GM18508 (cell line): Measurements from ENCODE around the gene FSHR.

ENCODE experiments used
- ATAC-seq: cut with Tn5 transposase; IDR thresholded peaks from one replicate; pipeline ENCODE4 v1.9.1; 2021; ENCODE audit warnings: moderate number of reproducible peaks; ENCODE audit not compliant: insufficient read depth, unreplicated experiment

FSHR gene

DNA sequence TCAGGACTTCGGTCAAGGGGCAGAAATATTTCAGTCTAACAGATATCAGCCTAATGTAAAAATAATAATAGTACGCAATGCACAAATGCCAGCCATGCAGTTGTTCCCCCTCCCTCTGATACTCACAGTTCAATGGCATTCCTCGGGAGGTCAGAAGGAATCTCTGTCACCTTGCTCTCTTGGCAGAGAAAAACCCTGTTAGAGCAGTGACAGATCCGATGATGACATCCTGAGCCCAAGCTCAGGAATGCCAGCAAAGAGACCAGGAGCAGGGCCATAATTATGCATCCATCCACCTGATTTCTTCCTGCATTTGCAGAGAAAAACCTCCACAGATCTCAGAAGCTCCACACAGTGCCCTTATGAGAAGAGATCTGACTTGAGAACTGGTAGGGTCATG lies at the start of gene FSHR:
Gene FSHR (minus strand): TSS at position 376 of the 400 bp plus-strand sequence. CDS start 98 bp downstream, at position 278.
- ATAC-seq, result no peak

DNA sequence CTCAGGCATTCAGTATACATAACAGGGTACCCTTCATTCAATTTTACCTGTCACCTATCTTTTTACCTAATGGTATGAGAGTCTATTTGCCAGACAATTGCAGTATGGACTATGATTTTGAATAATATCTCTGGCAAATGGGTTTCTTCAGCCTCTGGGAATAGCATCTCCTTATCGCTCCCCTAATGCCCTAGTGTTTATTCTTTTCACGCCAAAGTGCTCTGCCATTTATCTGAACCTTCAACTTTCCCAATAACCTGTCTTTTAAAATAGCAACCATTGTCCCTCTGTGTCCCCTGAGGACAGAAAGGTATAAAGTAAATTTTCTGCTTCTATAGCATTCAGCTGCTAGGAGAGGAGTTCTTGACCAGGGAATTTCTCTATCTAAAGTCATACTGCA lies 45.0 kb upstream of the FSHR start:
- ATAC-seq, result no peak

GRCh38 chr2:49194701-49195100 lies 40.4 kb upstream of the FSHR start:
- ATAC-seq, result no peak

DNA sequence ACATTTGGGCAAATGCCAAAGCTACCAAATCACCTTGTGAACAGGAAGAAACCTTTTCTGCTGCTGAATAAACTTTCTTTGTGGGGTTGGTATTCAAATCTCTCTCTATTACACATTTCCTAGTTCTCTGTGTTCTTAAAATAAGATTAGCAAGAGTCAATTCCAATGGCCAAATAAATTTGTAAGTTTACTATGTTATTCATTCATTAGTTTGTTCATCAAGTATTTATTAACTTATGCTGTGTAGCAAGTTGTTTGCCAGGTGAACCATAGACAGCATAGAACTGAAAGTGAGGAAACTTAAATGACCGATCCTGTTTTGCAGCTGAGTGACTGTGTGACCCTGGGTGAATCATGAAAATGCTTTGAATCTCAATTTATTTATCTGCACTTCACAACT lies 37.7 kb upstream of the FSHR start:
- ATAC-seq, result no peak

DNA sequence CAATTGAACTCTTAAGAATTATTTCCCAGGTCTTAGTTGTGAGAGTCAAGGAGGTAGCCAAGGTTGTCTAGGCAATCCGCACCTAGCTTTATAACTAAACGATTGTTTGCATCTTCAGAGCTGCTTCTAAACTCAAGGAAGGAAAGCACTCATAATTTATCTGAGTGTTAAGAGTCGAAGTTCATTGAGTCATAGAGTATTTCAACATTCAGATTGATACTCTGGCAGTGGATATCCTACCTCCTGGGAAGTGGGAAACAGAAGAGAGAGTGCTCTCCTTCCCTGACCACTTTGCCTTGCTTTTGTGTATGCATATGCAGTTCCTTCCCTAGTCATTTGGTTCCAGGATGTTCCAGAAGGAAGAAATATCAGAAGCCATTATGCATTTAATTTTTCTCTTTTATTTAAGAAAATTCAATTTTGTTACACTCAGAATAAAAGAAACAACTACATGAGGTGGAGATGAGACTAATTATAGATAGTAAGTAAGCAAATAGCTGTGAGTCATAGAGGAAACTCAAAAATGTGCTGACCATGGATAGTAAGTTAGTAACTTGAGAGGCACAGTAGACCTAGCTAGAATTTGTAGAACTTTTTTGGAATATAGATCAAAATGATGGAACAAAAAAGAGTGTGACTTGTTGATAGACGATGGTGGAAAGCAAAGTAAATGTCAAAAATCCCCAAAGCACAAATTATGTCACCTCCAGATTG lies 35.4 kb upstream of the FSHR start:
- no peak for ATAC-seq

- ATAC-seq, result no peak
Measured at GRCh38 chr2:49186050-49186648, 31.8 kb upstream of the FSHR start.

DNA sequence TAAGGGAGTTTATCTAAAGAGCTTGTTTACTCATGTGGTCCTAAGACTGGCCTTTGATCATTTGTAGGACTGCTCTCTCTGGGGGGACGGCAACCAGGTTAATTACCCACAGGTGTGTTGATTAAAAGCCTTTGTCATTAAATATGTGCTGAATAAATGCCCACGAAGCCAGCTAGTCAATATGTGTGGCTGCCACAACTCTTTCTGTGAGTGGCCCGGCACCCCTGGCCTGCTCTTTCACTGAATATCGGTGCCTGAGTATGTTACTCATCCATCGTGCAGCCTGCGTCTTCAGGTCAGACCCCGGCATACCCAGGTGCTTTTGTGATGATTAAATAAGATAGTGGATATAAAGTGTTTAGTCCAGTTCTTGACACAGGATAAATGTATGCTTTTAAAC lies 24.3 kb upstream of the FSHR start:
- ATAC-seq, result no peak

GRCh38 chr2:49177194-49177593 lies 22.9 kb upstream of the FSHR start:
- no peak for ATAC-seq

GRCh38 chr2:49175831-49176230 lies 21.5 kb upstream of the FSHR start:
- ATAC-seq, result no peak

DNA sequence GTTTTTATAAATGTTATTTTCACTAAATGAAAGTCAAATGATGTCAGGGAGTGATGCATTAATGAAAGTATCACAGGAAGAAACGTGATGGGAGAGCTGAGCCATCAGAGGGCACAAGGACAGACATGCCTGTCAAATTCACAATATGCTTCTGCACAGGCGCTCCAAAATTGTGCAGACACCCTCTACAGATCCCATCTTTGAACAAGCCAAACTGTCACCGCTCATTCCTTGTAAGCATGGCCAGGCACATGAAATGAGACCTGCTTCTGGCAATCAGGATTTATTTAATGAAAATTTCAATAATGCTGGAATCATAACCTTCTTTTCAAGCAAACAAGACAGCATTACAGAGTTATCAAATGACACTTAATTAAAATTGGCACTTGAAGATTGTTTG lies 20.4 kb upstream of the FSHR start:
- no peak for ATAC-seq

GRCh38 chr2:49167131-49167530 lies 12.8 kb upstream of the FSHR start:
- ATAC-seq, result no peak

GRCh38 chr2:49165662-49166061 lies 11.3 kb upstream of the FSHR start:
- ATAC-seq, result no peak

DNA sequence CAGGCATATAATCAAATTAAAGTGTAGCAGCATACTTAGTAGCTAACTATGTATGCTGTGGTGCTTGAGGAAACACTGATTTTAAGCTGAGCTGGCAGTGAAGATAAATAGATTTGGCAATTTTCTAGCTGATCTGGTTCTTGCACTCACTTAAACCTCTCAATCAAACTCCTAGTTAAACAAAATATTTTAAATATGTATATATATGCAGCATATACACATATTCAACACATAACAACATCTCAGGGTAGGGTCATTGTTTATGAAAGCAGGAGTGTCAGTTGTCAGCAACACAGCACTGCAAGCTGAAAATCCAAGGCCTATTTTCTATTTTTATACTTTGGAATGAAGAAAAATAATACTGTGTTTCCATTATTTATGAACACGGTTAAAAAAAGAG lies 10.4 kb upstream of the FSHR start:
- no peak for ATAC-seq

DNA sequence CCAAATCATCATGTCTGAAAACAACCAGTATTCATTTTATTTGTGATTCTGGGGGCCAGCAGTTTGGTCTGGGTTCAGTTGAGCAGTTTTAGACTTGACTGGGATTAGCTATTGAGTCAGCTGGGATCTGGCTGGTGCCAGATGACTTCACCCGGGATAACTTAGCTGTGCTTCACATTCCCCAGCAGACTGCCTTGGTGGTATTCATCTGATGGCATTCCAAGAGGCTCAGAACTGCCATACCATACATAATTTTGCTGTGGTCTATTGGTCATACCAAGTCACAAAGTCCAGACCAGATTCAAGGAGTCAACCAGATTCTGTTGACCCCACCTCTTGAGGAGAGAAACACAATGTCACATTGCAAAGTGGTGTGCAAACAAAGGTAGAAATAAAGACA lies 7.8 kb upstream of the FSHR start:
- no peak for ATAC-seq

GRCh38 chr2:49154891-49155290 lies 576 bp upstream of the FSHR start:
- ATAC-seq, result no peak

- ATAC-seq, result no peak
Measured at GRCh38 chr2:49153252-49153651, 1.1 kb downstream of the FSHR start.

- ATAC-seq, result no peak
Measured at GRCh38 chr2:49152824-49153223, 1.5 kb downstream of the FSHR start.

DNA sequence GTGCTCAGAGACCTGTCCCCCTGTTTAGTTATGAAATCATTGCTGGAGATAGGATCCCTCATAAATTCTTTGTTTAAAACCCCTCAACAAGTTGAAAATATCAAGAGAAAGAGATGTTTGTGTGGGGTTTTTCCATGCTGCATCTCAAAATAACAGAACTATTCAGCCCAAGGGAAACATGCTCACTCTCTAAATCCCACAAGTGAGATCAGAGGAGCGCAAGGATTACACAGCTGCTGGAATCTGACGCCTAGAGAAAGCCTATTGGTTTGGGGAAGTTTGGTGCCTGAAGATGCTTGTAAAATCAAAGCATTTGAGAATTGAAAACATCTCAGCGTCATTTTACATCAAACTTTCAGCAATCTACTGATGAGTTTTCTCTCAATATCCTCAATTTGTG lies 7.9 kb downstream of the FSHR start:
- no peak for ATAC-seq

DNA sequence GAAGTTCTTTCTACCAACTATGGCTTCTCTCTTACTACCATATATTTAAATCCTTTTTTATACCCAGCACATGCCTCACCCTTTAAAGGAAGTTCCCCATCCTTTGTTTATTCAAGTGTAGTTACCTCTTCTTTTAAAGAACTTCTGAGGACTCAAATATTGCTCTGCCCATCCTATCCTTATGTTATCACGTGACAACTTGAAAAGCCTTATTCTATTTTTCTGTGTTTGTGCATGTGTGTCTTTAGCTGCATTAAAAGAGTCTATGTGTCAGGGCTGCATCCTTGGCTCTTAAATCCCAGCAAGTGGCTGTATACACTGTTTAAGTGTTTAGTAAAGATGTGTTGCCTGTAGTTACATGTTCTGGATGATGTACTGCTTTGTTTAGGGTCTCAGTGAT lies 22.5 kb downstream of the FSHR start:
- ATAC-seq, result no peak

DNA sequence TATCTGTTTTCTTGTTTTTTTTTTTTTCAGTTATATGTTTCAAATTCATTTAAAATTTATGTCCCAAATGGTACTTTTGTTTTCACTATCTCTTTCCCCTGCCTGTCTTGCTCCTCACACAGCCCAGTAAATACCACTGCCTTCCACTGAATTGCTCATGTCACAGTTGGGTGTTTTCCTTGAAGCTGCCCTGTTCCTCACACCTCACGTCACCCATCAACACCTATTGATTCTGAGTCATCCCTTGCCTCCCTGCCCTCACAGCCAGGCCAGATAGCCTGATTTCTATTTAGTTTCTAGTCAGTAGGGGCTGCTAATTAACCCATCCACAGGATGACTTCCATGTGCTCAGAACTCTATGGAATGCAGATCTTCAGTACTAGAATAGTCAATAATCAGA lies 25.3 kb downstream of the FSHR start:
- peak; percentile 83 for ATAC-seq

- no peak for ATAC-seq
Measured at GRCh38 chr2:49123600-49123999, 30.7 kb downstream of the FSHR start.

DNA sequence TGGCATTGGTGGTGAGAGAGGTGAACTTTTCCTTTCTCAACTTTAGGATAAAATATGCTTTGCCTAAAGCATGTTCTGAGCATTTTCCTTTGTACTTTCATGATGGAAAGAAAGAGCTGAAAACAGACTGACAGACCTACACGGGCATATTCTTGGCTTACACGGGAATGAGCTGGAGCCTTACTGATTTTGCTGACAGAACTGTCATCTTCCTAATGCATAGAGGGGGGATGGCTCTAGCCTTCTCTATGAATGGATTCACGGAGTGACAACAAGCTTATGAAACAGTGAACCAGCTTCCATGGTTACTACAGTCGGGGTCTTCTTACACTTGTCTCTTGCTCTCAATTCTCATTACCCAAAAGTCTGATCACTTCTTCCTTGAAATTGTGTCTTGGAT lies 32.2 kb downstream of the FSHR start:
- no peak for ATAC-seq
